Measurements from ENCODE around the gene UQCR10.

- TF ChIP-seq CBX8 (IDR thresholded peaks at IDR 0.05) (no peak), RCOR1 (IDR thresholded peaks at IDR 0.05; ENCODE audit: low read depth, low read length) (no peak), EP300 (IDR thresholded peaks at IDR 0.05) (no peak), BCL3 (IDR thresholded peaks at IDR 0.05) (no peak), NPAS2 (CRISPR knock-in tag; IDR thresholded peaks at IDR 0.05; ENCODE audit: borderline replicate concordance) (no peak), SMC3 (IDR thresholded peaks at IDR 0.05) (no peak), JUNB (IDR thresholded peaks at IDR 0.05) (no peak), USF2 (IDR thresholded peaks at IDR 0.05) (no peak), CTCF (IDR thresholded peaks at IDR 0.05) (no peak), POLR2A (IDR thresholded peaks at IDR 0.05; ENCODE audit: low read length) (no peak), RAD21 (conservative IDR thresholded peaks at IDR 0.05 in 1 of 2, IDR thresholded peaks at IDR 0.05 in 1 of 2) (no peak), HES2 (IDR thresholded peaks at IDR 0.05) (no peak), JUN (IDR thresholded peaks at IDR 0.05) (no peak), FOXS1 (CRISPR knock-in tag; IDR thresholded peaks at IDR 0.05) (no peak)
Observed at GRCh38 chr22:29729161-29729560, 38.0 kb upstream of the UQCR10 start.
